GM19372 (cell line): ENCODE data around the gene LY6G6C.

Source experiments
- ATAC-seq: cut with Tn5 transposase; IDR thresholded peaks from one replicate; pipeline ENCODE4 v1.9.1; 2021; ENCODE audit warnings: mild to moderate bottlenecking, low read depth, moderate library complexity; ENCODE audit not compliant: unreplicated experiment

The LY6G6C gene

GRCh38 chr6:31721351-31722020 lies at the start of gene LY6G6C:
Gene LY6G6C, minus strand, starts transcription at chr6:31721746. Its CDS starts 67 bp downstream, at chr6:31721679.
- no peak for ATAC-seq

GRCh38 chr6:31770860-31771259 lies 49.3 kb upstream of the LY6G6C start:
- no peak for ATAC-seq

- ATAC-seq, result no peak
Measured at GRCh38 chr6:31769684-31770371, 48.3 kb upstream of the LY6G6C start.

GRCh38 chr6:31768363-31769257 lies 47.1 kb upstream of the LY6G6C start:
- no peak for ATAC-seq

GRCh38 chr6:31767096-31767645 lies 45.6 kb upstream of the LY6G6C start:
- no peak for ATAC-seq

- ATAC-seq, result no peak
Measured at GRCh38 chr6:31765910-31766794, 44.6 kb upstream of the LY6G6C start.

- no peak for ATAC-seq
Measured at GRCh38 chr6:31765559-31765909, 44.0 kb upstream of the LY6G6C start.

- no peak for ATAC-seq
Measured at GRCh38 chr6:31764198-31764597, 42.7 kb upstream of the LY6G6C start.

GRCh38 chr6:31763619-31763940 lies 42.0 kb upstream of the LY6G6C start:
- no peak for ATAC-seq

- no peak for ATAC-seq
Measured at GRCh38 chr6:31762878-31763618, 41.5 kb upstream of the LY6G6C start.

- no peak for ATAC-seq
Measured at GRCh38 chr6:31762356-31762755, 40.8 kb upstream of the LY6G6C start, which contains the start of gene SAPCD1. Gene SAPCD1, plus strand, starts transcription at chr6:31762656. Its CDS starts 399 bp downstream, at chr6:31763055.

- no peak for ATAC-seq
Measured at GRCh38 chr6:31761343-31761742, 39.8 kb upstream of the LY6G6C start.

- ATAC-seq, result no peak
Measured at GRCh38 chr6:31760790-31761189, 39.2 kb upstream of the LY6G6C start.

GRCh38 chr6:31758281-31758680 lies 36.7 kb upstream of the LY6G6C start:
- no peak for ATAC-seq

- ATAC-seq, result no peak
Measured at GRCh38 chr6:31752739-31753319, 31.3 kb upstream of the LY6G6C start.

- no peak for ATAC-seq
Measured at GRCh38 chr6:31750411-31751022, 29.0 kb upstream of the LY6G6C start.

- ATAC-seq, result no peak
Measured at GRCh38 chr6:31749301-31750036, 27.9 kb upstream of the LY6G6C start.

- ATAC-seq, result no peak
Measured at GRCh38 chr6:31744422-31744821, 22.9 kb upstream of the LY6G6C start.
